Upper lobe of left lung (tissue), 4 donors: ENCODE measurements around the gene WNK2.

ENCODE experiments used
- CTCF ChIP-seq, 6 experiments: fragments of 450-650 bp in 4 of 6; fragments of 200-600 bp in 2 of 6; sonication (generic) in 2 of 6; IDR thresholded peaks; one replicate each; pipeline ENCODE4 v1.5.1; 2016 to 2019; ENCODE audit warnings: antibody characterized with exemption in 6 of 6
- EP300 ChIP-seq, 4 donors: sonication (generic); formaldehyde crosslinking; IDR thresholded peaks; one replicate each; pipeline ENCODE4 v1.5.1; 2017; ENCODE audit warnings: antibody characterized with exemption in 4 of 4, control low read depth in 2 of 4

DNA sequence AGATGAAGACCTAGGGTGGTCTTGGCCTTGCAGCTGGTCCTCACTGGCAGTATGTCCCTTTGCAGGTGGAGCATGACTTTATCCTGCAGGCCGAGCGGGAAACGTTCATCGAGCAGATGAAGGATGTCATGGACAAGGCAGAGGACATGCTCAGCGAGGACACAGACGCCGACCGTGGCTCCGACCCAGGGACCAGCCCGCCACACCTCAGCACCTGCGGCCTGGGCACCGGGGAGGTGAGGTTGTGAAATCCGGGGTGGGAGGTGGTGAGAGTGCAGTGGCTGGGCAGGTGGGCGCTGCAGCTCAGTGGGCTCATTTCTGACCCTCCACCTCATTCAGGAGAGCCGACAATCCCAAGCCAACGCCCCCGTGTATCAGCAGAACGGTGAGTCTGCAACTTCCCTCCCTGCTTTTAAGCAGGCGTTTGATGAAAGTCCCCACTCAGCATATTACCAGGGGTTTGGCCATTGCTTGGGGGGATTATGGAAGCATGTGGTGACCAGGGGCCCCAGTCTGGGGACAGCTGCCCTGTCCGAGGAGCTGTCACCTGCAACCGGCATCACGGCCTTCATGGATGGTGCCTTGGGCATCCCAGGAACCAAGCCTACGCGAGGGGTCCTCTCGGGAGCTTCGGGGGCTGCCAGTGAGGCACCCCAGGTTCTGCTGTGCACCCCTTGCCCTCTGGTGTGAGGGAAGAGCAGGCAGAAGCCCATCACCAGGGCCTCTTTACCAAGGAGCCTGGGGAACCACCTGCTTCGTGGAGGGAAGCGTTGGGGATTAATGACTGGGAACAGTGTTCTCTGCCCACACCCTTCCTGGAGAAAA is 84.0 kb downstream of the WNK2 start:
- no peak for TF ChIP-seq CTCF (IDR thresholded peaks at IDR 0.05)
- TF ChIP-seq EP300 (IDR thresholded peaks at IDR 0.05): no peak
